NCI-H524 (cell line): ENCODE data around the gene NAV2.

Source experiments
- DNase-seq, 2 experiments: peaks; one replicate each; lab custom pipeline; 2025; lab: John Stamatoyannopoulos, UW

The NAV2 gene

GRCh38 chr11:19834771-19835170, 122.1 kb downstream of the NAV2 start:
- DNase-seq = no peak

DNA sequence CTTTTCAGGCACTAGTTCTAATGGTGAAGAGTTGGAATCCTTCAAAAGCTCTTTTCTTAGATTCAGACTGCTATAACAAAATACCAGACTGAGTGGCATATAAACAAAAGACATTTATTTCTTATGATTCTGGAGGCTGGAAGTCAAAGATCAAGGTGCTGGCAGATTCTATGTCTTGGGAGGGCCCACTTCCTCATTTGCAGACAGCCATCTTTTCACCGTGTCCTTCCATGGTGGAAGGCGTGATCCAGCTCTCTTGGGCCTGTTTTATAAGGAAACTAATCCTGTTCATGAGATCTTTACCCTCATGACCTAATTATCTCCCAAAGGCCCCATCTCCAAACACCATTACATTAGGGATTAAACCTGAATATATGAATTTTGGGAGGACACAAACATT, 124.0 kb downstream of the NAV2 start:
- no peak for DNase-seq

- no peak for DNase-seq
These were observed 126.5 kb downstream of the NAV2 start for GRCh38 chr11:19838994-19839768.

- DNase-seq = no peak
These were observed 128.3 kb downstream of the NAV2 start for GRCh38 chr11:19840961-19841360.

DNA sequence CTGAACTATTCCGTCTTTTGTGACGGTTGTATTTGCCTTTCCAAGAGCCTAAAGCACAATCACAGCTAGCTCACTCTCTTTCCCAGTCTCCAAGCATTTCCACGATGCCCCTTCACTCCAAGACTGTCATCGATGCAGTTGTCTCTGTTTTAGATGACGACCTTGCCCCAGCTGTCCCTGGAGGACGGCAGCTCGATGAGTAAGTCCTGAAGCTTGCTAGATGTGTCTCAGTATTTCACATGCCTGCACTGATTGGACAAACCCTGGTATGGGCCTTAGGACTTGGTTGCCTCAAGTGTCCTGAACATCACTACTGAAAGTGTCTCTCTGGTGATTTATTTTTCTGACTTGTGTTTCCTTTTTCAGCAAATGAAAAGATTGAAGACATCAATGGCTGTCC, 129.9 kb downstream of the NAV2 start:
- DNase-seq = no peak

DNA sequence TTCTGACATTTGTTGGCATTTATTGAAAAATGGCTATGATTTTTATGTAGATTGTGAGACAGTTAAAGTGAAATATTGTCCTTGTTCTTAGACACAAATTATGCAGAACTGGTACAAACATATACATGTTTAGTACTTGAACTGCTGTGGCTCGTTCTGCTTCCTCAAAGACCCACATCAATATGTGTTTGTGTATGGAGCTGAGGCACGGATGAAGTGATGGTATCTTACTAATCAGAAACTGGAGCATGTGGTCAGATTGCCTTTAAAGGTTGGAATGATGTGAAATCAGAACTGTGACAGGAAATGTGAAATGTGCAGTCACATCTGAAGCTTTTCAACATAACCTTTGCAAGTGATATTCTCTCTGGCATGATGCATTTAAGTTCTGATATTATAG, 130.4 kb downstream of the NAV2 start:
- DNase-seq = no peak

DNA sequence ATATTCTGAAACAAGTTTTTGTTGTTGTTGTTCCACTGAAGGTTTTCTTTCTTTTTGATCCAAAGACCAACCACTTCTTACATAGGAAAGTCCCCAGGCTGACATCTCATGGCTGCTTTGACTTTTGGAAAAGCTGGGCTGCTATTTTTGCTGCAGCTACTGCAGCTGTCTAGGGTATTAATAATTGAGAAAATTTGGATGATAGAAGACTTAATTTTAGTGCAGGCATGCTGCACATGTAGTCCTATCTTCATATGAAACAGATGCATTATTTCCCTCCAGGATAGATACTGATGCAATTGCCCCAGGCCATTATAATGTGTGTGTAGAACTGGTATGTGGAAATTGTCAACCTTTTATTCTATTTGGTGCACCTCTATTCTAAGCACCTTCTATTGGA, 131.4 kb downstream of the NAV2 start:
- no peak for DNase-seq

GRCh38 chr11:19844806-19845205, 132.2 kb downstream of the NAV2 start:
- DNase-seq = no peak

GRCh38 chr11:19845626-19846025, 133.0 kb downstream of the NAV2 start:
- no peak for DNase-seq

- no peak for DNase-seq
These were observed 134.1 kb downstream of the NAV2 start for GRCh38 chr11:19846654-19847305.

GRCh38 chr11:19848219-19848618, 135.6 kb downstream of the NAV2 start:
- no peak for DNase-seq

DNA sequence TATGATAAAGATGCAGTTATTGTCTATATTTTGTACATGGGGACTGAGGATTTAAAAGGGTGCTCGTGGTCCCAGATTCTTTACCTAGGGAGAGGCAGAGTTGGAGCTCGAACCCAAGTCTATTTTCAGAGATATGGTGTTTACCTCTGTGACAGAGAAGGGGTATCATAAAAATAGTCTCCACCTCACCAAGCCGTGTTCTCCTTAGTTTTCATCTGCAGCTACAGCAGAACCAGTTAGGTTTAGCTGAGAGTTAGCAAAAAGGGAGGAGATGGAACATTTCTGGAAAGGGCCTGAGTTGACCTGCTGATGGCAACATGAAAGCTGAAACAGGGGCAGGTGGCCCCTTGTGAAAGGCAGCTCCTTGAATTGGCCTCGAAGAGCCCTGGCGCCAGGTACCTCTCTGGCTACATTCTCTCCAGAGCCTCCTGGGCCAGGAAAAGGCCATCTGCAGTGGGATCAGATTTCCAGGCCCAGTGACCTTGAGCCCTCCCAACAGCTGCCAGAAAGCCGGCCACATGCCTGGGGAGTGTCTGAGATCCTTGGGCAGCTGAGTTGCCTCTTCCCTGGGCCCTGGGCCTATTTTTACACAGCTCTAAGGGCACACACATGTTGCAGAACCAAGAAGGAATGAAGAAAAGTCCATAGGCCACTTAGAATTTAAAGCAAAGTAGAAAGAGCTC, 136.6 kb downstream of the NAV2 start:
- DNase-seq = peak; percentile 65 to 82

DNA sequence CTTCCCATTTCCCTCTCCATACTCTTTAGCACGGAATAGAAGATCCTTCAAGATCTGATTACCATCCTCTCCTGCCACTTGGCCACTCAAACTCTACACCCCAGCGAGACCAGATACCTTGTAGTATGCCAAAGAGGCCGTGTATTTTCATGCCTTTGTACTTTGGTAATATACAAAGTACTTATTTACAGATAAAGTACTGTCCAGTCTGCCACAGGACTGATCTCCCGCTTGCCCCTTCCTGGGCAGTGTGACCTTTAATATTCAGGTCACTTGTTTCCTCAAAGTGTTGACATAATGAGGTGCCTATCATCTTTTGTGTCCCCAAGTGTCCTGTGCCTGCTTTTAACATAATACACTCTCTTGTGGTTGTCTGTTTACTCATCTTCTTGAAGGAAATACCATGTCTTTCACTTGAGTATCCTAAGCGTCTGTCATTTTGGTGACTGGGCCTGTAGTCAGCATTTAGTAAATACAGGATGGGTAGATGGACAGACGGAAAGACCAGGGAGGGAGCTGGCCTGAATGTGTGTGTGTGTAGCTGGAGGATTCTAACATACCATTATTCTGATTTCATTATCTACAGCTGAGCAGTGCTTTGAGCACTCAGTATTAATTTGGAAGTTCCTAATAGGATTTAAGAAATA, 137.4 kb downstream of the NAV2 start:
- no peak for DNase-seq

DNA sequence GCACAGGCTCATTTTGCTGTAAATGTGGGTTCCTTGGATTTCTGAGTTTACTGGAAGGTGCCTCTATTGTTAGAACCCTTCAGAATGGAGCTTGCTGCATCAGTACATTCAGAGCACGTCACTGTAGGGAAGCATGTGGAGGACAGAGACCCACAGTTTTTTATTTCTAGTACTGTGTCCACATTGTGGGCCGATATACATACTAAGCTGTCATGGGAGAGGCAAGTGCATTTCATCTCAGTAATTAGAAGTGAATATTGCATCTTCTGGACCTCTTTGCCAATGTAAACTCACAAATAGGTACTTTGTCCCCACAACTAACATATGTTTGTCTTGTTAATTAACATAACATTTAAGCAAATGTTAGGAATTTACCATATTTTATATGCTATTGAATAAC, 139.7 kb downstream of the NAV2 start:
- DNase-seq = no peak

GRCh38 chr11:19853016-19853415, 140.4 kb downstream of the NAV2 start:
- peak in 1 of 2 experiments; percentile 28 for DNase-seq

- DNase-seq = peak in 1 of 2 experiments; percentile 48
These were observed 141.3 kb downstream of the NAV2 start for GRCh38 chr11:19853920-19854319.

DNA sequence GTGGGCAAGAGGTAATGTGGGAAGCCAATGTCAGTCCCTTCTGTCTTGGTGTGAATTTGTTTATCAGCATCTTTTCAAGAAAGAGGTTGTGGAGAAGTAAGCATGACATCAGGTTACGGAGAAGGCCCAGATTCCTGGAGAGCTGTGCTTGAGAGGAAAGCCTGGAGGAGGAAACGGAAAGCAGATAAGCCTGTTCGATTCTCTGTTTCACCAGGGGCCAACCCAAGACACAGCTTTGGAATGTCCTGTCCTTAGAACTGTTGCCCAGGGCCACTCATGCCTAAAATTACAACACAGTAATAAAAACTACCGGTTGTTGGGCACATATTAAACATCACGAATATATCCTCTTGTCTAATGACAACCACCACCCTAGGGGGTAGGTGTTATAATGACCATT, 148.5 kb downstream of the NAV2 start:
- no peak for DNase-seq

GRCh38 chr11:19862091-19862490, 149.5 kb downstream of the NAV2 start:
- DNase-seq = no peak

DNA sequence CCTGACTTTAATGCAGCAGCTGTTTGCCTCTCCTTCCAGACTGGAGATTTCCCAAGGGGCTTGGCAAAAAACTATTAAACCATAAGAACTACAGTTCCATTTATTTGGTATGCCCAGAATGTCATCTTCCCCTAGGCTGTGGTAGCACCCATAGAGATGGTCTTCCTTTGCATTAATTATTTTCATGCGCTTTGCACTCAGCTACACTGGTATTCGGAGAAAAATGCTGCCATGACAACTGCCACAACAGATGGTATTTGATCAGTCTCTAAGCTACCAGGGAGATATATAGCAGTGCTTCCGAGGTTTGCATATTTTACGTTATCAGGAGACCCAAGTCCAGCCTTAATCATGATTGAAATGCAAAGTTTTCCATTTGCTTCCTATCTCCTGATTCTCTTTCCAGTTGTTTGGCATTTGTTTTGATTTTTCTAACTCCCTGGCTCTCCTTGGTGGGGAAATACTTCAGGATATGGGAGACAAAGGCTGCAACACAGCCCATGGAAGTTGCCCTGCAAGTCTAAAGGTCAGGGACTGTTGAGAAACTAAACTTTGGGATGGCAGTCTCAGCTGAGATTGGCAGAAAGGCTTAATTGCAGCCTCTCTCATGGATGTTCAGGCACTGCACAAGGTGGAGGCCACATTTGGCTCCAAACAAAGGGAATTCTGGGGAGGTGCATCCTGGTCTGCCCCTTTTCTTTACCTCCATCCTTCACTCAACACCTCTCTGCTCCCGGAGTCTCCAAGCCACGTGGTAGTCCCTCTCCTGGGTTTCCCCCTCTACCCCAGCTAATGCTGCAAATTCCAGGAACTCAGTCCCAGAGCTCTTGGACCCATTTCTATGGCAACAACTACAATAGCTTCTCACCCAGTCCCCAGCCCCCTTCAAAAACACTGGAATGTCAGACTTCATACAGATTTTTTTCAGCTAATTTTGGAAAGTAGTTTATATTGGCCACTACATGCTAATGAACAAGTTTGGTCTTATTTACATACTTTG, 151.8 kb downstream of the NAV2 start:
- DNase-seq = peak; percentile 66

DNA sequence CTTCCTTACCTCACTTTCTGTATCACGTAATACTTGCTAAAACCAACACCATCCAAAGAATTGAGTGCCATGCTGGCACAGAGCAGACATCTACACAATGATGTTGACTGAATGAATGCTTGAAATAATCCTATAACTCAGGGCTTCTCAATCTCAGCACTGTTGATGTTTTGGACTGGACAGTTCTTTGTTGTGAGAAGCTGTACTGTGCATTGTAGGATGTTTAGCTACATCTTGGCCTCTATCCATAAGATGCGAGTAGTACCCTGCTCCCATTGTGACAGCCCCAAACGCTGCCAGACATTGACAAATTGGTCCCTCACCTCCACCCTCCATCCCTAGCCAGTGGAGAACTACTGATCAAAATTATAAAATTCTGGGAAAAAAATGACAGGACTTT, 153.4 kb downstream of the NAV2 start:
- no peak for DNase-seq

GRCh38 chr11:19866521-19866920, 153.9 kb downstream of the NAV2 start:
- DNase-seq = no peak
